GF-D8 (cell line): ENCODE results near the gene TANGO2.

Experiments used
- DNase-seq: peaks from one replicate; lab custom pipeline; 2025; lab: John Stamatoyannopoulos, UW

The TANGO2 gene

DNA sequence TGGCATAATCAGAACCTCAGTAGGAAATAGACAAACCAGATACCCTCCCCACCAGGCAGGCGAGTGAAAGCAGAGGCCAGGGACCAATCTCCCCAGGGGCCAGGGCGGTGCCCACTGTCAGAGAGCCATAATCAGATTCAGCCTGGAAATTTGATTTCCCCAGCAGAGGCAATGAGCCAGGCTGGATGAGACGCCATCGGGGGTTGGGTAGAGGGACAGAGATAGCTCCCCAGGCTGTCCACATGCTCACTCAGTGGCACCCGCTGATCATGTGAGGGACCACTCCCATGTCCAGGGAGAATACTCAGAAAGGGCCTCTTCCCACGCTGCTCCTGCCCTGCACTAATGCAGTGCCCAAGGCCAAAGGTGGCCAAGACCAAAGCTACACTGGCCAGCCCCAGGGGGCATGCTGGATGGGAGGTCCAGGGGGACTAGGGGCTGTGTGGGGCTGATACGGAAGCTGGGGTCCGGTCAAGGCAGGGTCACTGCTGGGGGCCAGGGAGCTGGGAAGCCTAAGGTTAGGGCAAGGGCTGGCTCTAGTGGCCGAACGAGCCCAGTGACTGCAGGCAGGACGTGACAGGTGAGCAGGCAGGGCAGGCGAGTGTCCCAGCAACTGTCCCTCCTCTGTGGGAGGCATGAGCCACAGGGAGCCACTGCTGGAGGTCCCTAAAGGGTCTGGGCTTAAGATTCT lies 24.1 kb upstream of the TANGO2 start:
- DNase-seq, result no peak

- DNase-seq, result no peak
Measured at GRCh38 chr22:19997561-19998231, 23.2 kb upstream of the TANGO2 start.

DNA sequence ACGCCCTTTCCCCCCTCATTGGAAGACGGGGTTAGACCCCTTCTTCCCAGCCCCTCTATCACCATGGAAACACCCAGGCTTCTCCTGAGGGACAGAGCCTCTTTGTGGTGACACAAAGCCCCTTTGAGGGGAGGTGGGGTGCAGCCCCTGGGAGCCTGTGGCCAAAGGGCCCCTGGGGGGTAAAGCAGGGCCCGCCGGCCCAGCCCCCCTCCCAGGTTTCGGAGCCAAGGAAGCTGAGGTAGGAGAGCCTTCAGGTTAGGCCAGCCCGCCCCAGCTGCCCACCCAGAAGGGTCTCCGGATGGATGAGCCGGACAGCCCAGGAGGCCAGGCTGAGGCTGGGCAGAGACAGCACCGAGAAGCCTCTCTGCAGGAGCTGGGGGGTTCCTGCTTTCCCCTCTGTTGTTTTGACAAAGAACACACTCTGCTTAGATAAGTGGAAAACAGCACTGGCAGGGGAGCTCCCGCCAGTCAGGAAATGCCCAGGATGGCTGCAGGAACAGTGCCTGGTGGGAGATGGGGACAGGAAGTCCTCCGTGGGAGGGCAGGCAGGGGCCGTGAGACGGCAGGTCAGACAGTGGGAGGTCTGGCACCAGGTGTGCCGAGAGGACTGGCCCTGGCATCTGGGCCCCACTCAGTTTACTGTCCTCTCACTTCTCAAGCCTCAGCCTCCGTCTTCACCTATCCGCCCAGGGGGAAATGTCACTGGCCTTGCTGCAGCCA lies 22.5 kb upstream of the TANGO2 start:
- no peak for DNase-seq

DNA sequence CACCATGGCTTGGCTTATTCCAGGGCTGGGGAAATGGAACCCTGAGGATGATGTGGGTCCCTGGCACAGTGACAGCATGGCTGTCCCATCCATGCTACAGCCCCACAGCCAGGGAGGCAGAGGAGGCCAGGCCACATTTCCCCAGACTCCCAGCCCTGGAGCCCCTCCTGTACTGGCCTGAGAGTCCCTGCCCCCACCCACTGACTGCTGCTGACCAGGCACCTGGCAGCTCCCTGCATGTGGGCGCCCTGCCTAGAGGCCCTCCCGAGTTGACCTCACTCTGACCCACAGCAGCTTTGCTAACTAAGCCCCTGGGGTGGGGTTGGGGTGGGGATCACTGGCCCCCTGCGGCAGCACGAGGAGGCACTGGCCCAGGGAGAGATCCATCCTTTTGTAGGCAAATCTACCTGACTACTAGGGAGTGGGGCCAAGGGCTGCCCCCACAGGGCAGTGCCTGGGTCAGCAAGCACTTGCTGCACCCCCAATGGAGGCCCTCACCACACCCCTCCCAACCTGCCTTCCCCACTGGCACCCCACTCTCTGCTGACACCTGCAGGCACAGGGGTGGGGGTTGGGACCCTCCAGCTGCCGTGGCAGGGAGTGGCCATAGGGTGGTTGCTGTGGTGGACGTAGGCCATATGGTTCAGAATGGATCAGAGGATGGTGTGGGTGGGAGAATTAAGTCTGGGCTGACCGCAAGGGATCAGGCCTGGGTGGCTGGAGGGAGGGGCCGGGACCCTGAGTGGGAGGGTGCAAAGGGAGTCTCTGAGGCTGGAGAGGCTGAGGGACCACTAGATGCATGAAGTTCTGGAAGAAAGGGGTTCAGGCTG lies 21.7 kb upstream of the TANGO2 start:
- DNase-seq, result no peak

DNA sequence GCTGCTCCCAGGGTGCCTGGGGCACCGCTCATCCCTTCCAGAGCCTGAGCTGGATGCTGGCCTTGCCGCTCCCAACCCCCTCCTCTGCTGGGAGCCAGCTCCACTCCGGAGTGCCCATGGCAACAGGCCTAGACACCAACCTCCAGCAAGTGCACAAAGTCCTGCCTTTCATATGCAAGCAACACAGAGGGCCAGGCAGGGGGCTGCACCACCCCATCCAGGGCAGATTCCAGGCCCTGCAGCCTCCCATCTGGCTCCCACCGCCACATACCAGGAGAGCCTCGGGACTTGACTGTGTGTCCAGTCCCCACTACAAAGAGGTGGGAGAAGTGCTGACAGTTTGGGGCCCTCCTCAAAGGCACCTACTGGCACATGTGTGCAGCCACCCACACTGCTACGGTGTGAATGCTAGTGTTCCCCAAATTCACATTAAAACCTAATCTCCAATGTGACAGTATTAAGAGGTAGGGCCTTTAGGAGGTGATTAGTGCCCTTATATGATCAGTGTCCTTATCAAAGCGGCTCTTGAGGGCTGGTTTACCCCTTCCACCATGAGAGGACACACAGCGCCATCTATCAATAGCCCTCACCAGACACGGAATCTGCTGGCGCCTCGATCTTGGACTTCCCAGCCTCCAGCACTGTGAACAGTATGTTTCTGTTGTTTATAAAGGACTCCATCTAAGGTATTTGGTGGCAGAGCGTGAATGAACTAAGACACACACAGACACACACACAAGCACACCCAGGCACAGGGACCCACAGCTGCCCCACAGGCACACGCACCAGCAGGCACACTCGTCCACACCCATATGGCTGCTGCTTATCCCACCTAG lies 20.4 kb upstream of the TANGO2 start:
- no peak for DNase-seq

DNA sequence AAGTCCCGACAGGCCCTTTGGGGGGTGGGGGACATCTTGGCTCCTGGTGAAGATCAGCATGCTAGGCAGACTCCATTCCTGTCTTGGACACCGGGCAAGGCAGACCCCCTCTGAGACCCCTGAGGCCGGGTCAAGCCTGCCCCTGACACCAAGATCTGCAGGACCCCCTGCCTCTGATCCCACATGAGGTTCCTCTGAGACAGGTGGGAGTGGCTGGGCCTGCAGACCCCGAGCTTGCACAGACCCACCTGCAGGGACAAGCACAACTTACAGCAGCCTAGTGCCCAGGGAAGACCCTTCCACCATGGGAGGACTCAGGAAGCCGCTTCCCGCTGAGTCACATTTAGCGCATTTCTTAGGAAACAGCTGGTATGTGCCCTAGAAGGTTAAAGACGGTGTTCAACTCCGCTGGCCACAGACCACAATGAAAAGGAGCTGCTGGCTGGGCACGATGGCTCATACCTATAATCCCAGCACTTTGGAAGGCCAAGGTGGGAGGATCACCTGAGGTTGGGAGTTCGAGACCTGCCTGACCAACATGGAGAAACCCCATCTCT lies 19.8 kb upstream of the TANGO2 start:
- no peak for DNase-seq

DNA sequence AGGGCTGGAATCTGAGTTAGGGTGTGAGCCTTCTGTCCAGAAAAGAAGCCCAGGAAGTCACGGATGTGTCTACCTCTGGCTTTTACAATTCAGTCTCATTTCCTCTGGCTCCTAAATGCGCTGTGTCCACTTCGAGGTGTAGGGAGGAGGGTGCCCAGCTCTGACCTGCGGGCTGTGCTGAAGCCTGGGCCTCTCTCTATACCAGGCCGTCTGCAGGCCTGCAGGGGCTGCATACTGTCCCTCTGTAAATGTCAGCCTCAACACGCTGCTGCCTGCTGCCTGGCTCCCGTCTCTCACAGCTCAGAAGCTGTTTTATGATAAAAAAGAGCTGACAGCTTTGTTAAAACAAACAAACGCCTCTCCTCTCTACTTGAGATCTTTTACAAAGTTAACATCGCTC lies 18.8 kb upstream of the TANGO2 start:
- no peak for DNase-seq

DNA sequence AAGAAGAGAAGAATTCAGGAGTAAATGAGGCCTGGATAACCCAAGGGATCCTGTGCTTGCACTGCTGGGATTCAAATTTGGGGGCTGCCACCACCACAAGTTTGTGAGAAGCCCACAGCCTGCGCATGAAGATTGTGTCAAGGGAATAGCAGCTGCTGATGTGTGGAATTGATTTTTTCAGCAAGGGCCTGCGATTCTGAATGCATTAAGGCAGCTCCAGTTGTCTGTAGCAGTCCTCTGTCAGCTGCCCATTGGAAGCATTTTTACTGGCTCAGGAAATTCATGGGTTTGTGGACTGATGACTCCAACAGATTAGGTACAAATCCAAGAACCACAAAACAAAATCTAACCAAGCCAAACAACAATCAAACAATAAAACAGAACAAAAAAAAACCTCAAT lies 18.3 kb upstream of the TANGO2 start:
- no peak for DNase-seq

GRCh38 chr22:20003304-20003703 lies 17.6 kb upstream of the TANGO2 start:
- DNase-seq, result no peak

DNA sequence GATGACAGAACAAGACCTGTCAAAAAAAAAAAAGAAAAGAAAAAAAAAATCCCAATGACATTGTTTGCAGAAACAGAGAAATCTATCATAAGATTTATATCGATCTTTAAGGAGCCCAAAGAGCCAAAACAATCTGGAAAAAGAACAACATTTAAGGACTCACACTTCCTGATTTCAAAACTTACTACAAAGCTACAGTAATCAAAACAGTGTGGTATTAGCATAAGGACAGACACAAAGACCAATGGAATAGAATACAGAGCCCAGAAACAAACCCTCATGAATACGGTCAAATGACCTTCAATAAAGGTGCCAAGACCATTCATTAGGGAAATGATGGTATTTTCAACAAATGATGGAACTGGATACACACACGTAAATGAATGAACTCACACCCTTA lies 16.4 kb upstream of the TANGO2 start:
- no peak for DNase-seq

- no peak for DNase-seq
Measured at GRCh38 chr22:20008221-20008995, 12.5 kb upstream of the TANGO2 start.

GRCh38 chr22:20009018-20009491 lies 11.9 kb upstream of the TANGO2 start:
- DNase-seq, result no peak

GRCh38 chr22:20009582-20010306 lies 11.2 kb upstream of the TANGO2 start:
- no peak for DNase-seq

DNA sequence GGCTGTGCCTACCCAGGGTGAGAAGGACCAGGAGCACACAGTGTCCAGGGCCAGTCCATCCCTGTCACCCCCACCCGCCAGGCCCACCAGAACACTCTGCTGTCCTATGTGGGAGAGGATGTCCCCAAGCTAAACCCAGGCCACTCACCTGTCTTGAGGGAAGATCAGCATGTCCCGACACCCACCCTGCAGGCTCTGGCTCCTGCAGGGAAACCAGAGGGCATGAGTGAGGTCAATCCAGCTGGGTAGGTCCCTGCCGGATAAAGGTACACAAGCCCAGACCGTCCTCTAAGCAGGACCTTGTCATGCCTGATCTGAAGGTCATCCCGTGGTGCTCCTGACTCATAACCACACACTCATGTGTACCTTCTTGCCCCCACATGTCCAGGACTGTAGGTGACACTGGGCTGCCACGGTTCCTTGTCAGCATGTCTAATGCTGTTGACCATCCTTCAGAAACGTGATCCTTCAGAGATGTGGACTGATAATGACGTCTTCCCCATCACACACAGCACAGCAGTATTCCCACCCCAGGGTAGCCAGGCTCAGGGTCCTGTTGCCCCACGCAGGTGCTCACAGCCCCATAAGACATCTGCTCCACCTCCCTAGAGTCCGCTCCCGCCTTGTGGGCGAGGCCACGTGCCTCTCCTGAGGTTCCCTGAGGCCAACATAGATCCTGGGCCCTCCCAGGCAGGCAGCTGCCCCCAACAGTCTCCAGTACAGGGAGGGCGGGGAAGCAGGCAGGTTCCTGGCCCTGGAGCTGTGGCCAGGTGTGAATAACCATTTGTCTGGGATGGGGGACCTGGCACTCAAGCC lies 10.4 kb upstream of the TANGO2 start:
- DNase-seq, result no peak

DNA sequence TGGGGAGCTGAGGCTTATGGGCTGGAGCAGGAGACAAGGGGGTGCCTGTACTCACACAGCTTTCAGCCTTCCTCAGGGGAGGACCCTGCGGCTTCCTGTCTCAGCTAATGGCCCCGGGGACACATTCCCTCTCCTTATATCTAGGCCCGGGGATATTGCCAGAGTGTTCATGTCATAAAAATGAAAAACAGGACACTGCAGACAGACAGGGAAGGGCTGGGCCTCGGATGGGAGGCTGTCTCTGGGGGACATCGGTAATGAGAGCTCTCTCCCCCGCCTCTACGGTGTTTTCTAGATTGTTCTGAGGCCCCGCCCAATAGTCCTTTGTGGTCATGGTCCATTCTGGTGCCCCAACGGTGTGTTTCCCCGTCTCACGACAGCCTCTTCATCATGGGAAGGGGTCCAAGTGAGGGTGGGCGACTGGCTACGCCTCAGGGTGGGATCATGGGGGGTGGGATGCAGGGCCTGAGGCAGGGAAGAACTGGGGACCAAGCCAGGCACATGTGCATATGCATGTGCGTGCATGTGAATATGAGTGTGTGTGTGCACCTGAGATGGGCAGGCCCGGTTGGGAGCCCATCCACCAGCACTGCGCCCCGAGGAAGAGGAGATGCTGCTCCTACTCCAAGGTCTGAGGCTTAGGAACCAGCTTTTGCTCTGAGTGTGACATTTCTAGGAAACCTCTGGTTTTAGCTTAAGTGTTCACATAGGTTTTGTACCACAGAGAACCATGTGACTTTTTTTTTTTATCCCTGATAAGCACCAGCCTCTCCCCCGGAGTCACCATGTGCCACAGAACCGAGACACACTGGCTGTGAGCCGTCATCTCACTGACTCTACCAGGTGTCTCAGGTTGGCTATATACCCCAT lies 9.6 kb upstream of the TANGO2 start:
- no peak for DNase-seq

DNA sequence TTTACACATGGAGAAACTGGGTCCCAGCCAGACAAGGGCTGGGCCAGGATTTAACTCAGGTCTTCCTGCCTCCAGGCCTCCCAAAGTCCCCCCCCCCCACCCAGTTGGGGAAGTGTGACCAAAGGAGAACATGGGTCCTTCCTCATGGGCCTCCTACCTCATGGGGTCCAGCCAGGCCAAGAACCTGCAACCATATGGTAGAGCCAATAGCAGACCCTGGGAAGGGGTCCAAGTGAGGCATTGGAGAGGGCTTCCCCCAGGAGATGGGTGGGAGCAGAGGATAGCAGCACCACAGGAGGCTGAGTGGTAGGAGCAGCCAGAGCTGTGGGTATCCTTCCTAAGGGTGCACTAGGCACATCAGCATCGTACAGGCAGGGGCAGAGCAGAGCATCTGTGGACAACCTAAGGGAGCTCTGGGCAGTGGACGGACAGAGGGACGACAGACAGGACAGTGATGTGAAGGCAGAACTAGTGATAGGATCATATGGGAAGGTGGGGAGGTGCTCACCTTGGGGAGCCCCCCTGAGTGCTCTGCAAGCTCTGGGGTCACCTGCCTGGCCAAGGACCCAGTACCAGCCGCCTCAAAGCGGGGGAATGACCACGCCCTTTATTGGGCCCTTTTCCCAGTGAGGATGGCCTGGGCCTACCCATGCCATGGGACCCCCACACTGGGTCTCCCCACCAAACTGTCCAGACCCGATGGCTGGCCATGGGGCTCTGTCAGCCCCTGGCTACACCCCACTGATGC lies 8.7 kb upstream of the TANGO2 start:
- no peak for DNase-seq

GRCh38 chr22:20012741-20013331 lies 8.1 kb upstream of the TANGO2 start:
- DNase-seq, result no peak
